HG02938 (cell line): ENCODE measurements around the gene PPP1R1B.

Experiments
- ATAC-seq: cut with Tn5 transposase; IDR thresholded peaks from one replicate; pipeline ENCODE4 v1.9.1; 2021; ENCODE audit warnings: mild to moderate bottlenecking, moderate library complexity; ENCODE audit not compliant: unreplicated experiment

PPP1R1B gene

GRCh38 chr17:39666231-39666600 is 39.5 kb downstream of the PPP1R1B start:
- ATAC-seq, result no peak

GRCh38 chr17:39666601-39667261 is 40.0 kb downstream of the PPP1R1B start:
- no peak for ATAC-seq

DNA sequence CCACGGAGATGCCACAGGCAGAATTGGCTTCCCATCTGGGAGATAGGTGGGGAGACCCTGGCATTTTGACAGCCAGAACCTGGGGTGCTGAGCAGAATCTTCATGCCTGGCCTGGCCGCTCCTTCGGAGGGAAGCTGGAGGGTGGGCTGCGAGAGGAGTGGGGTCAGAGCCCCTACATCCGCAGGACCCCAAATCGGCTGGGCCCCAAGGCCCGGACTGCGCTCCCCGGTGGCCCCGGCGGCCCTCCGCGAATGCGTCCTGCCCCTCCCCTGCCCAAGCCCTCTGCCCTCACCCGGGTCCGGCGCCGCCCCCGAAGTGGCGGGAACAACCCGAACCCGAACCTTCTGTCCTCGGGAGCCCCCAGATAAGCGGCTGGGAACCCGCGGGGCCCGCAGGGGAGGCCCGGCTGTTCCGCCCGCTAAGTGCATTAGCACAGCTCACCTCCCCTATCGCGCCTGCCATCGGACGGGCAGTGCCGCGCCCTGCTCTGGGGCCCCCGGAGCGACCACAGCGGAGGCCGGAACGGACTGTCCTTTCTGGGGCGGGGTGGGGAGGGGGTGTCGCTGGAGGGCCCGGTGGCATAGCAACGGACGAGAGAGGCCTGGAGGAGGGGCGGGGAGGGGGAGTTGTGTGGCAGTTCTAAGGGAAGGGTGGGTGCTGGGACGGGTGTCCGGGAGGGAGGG is 40.7 kb downstream of the PPP1R1B start:
- no peak for ATAC-seq

DNA sequence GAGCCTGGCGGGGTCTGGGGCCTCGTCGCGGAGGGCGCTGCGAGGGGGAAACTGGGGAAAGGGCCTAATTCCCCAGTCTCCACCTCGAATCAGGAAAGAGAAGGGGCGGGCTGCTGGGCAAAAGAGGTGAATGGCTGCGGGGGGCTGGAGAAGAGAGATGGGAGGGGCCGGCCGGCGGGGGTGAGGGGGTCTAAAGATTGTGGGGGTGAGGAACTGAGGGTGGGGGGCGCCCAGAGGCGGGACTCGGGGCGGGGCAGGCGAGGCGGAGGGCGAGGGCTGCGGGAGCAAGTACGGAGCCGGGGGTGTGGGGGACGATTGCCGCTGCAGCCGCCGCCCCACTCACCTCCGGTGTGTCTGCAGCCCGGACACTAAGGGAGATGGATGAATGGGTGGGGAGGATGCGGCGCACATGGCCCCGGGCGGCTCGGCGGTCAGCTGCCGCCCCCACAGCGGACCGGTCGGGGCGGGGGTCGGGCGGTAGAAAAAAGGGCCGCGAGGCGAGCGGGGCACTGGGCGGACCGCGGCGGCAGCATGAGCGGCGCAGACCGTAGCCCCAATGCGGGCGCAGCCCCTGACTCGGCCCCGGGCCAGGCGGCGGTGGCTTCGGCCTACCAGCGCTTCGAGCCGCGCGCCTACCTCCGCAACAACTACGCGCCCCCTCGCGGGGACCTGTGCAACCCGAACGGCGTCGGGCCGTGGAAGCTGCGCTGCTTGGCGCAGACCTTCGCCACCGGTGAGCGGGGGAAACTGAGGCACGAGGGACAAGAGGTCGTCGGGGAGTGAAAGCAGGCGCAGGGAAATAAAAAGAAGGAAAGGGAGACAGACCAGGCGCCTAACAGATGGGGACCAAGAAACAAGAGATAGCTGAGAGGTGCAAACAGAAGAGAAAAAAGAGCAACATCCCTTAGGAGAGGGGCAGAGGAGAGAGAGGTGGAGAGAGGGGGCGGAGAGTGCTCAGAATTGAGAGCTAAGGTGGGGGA is 41.5 kb downstream of the PPP1R1B start, which contains the start of gene PNMT:
TSS of gene PNMT (plus strand) at position 509 of the 980 bp plus-strand sequence. CDS start at position 532, 23 bp downstream.
- no peak for ATAC-seq

GRCh38 chr17:39669897-39670735 is 43.4 kb downstream of the PPP1R1B start:
- no peak for ATAC-seq

DNA sequence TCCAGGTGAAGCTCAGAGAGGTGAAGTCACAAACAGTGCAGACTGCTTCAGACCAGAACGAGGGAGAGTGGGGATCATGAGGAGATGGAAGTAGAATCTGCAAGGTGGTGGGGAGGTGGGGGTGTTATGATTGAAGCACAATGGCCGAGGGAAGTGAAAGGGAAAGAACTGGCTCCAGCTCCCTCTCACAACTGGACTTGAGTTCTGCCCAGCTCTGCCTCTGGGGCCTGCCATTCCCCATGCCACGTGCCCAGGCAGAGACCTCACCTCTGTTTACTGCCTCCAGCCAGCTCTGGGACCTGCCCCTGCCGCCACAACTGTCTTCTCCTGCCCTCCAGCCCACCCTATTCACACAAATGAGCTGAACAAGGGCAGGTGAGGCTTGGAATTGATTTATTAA is 44.0 kb downstream of the PPP1R1B start:
- no peak for ATAC-seq

DNA sequence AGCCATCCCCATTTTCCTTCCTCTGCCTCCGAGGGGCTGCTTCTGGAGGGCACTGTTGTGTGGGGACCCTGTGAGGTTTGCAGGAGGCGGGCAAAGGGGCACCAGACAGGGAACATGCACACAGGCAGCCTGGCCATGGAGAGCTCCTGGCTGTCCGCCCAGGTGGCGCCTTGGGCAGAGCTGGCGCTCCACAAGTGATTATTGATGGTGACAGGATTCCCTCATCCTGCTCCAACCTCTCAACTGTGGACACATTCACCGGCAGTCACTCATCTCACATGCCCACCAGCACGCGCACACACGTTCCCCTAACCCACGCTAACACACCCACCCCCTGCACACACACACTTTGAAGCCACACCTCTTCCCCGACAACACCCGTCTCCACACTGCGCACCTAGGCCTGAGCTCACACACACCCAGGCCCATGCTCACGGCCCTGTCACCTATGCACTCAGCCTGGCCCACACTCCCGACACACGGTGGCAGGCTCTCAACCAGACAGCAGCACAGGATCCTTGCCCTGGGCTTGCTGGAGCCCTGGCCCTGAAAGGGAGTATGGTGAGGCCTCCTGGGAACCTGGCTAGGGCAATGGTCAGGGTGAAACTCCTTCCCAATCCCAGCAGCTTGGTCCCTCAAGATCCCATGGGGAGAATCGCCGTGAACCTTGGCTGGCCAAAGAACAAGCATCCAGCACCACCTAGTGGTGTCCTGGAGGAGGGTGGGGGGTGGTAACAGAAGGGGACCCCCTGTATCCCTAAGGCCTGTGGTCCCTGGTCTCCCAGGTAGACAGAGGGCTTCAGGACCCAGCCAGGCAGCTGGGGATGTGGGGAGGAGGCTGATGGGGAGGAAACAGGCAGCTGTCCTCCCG is 45.1 kb downstream of the PPP1R1B start:
- ATAC-seq, result no peak

DNA sequence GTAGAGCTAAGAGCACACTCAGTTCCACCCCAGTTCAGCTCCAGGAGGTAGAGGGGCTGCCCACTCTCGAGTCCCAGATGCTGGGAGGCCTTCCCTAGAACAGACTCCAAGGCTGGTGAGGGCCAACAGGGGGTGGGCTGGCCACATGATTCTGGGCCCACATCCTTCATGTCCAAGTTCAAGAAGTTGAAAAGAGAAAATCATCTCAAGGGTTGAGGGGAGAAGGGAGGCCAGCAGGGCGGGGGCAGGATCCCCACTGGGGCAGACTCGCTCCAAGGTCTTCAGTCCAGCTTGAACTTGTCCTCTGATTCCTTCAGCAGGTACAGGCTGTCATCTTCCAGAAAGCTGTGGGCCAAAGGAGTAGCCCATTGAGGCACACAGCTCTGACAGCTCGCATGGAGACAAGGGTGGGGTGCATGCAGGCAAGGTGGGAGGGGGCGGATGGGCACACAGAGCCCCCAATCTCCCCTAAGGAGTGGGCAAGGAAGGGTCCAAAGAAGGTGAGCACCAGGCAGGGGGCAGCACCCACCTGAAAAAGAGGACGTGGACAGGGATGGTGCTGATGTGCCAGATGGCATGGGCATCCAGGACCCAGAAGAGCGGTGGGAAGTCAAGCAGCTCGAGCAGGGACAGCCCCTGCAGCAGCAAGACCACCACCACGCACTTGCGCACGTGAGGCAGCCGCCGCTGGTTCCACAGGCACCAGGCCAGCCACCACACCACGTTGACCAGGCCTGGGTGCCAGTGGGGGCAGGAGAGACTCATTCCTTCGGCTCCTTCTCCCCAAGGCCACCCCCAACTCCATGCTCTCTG is 46.0 kb downstream of the PPP1R1B start:
- no peak for ATAC-seq

DNA sequence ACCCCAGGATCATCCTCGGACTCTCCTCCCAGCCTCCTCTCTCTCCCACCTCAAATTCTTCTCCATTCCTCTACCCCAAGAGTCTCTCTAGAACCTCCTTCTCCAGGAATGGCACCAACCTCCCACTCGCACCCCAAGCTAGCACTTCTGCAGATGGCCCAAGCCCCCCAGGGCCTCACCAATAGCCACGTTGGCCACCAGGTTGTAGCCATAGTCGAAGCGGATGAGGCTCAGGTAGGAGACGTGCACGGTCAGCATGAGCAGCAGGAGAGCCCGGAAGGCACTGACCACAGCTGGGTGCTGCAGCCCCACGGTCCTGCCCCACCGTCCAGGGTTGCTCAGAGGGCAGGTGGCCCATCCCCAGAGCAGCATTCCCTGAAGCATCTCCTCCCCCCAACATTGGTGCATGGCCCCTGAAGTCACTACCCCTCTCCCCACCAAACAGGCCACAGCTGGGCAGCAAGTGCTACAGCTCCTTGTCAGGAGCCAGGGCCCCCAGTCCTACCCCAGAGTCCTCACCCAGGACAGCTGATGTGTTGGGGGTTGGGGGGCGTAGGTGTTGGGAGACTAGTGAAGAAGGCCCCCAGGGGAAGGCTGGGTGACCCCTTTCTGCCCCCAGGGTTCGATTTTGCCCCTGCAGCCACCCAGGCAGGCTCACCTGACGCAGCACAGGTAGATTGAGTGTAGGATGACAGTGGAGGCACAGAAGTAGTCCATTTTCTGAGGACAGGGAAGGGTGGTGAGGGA is 46.8 kb downstream of the PPP1R1B start:
- ATAC-seq, result no peak

- no peak for ATAC-seq
Observed at GRCh38 chr17:39674179-39674578, 47.4 kb downstream of the PPP1R1B start.

GRCh38 chr17:39674702-39675389 is 48.1 kb downstream of the PPP1R1B start:
- ATAC-seq, result no peak

- ATAC-seq, result no peak
Observed at GRCh38 chr17:39675390-39676082, 48.8 kb downstream of the PPP1R1B start.

DNA sequence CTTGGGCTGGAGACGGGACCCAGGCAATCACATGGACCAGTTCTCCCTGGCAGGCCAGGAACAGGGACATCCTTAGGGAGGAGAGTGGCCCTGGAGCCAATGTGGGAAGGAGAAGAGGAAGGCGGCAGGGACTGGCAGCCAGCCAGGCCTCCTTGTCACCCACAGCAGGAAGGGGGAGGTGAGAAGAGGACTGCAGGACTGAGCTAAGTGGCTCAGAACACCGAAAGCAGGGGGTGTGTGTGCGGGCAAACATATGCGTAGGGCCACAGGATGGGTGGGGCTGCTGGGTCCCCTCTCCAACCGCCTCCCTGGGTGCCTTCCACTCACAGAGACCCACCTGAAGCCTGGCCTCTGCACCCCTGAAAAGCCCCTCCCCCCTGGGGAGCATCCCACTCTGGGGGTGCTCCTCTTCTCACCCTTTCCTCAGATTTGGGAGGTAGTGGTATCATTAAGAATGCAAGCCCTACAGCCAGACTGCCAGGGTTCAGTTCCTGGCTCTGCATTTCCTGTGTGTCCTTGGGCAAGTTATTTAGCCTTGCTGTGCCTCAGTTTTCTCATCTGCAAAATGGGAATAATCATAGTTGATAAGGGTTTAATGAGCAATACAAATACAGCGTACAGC is 49.6 kb downstream of the PPP1R1B start:
- no peak for ATAC-seq

DNA sequence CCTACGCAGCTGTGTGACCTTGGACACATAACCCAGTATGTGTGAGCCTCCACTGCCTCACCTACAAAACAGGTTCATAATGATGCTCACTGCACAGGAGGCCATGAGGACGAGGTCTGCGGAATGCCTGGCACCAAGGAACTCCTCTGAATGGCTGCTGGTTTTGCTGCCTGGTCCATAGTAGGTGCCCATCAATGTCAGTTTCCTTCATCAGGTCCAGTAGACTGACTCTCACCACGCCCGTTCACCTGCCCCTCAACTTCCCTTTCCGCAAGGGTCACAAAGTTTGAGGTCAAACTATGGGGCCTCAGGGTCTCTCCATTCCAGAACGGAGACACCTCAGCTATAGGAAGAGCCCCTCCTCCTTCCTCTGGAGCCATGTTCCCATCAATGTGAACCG is 50.3 kb downstream of the PPP1R1B start:
- no peak for ATAC-seq

- no peak for ATAC-seq
Observed at GRCh38 chr17:39677542-39678339, 51.0 kb downstream of the PPP1R1B start.
